PC-3 (cell line): ENCODE measurements around the gene RXRB. TPM values are rescaled to one million over a fixed set of nuclear protein-coding genes. Genes with fewer than 3 reads are reported as not detected.

Experiments
- ATAC-seq: fragments of 200-7000 bp; cut with Tn5 transposase; 2 replicates; pipeline ENCODE4 v1.9.1; 2020; ENCODE audit warnings: mild to moderate bottlenecking, moderate library complexity
- BruUV-seq: library from RNA; stranded (reverse); fragments of 400-500 nt; replicated peaks from 2 replicates; lab custom pipeline; 2021; lab: Mats Ljungman, UMichigan
- CTCF ChIA-PET: fragments of 300-600 bp; sonication (Branson Sonifier 250); formaldehyde crosslinking; loops from one replicate; lab custom pipeline; 2022; ENCODE audit warnings: antibody characterized with exemption; lab: Charles Lee
- POLR2A ChIA-PET: fragments of 300-600 bp; sonication (Branson Sonifier 250); formaldehyde crosslinking; loops from one replicate; lab custom pipeline; 2022; ENCODE audit warnings: antibody characterized with exemption; ENCODE audit not compliant: unreplicated experiment; lab: Charles Lee
- DNase-seq: peaks from one replicate; pipeline ENCODE4 v3.0.0-alpha.2; 2015
- H2AFZ ChIP-seq: fragments of 300-600 bp; sonication (generic); 2 replicates; pipeline ENCODE4 v1.6.0; 2016; ENCODE audit warnings: antibody characterized with exemption, low read length
- H3F3A ChIP-seq: fragments of 300-600 bp; sonication (generic); one replicate; pipeline ENCODE4 v1.6.0; 2017; ENCODE audit warnings: antibody characterized with exemption, low read length, control low read depth, mild to moderate bottlenecking; ENCODE audit not compliant: unreplicated experiment
- H3K27ac ChIP-seq: fragments of 300-600 bp; sonication (generic); 2 replicates; pipeline ENCODE4 v1.5.1; 2016; ENCODE audit warnings: mild to moderate bottlenecking, low read length
- H3K27me3 ChIP-seq: fragments of 300-600 bp; sonication (generic); 2 replicates; pipeline ENCODE4 v1.6.1; 2016; ENCODE audit warnings: low read length, mixed read lengths
- H3K36me3 ChIP-seq: fragments of 300-600 bp; sonication (generic); 2 replicates; pipeline ENCODE4 v1.6.1; 2016; ENCODE audit warnings: low read depth, mixed run types, low read length, mixed read lengths
- H3K4me1 ChIP-seq: fragments of 300-600 bp; sonication (generic); 2 replicates; pipeline ENCODE4 v1.5.1; 2016; ENCODE audit warnings: low read length; ENCODE audit not compliant: insufficient read depth
- H3K4me2 ChIP-seq: fragments of 300-600 bp; sonication (generic); 2 replicates; pipeline ENCODE4 v1.6.0; 2016; ENCODE audit warnings: low read length
- H3K4me3 ChIP-seq: fragments of 300-600 bp; sonication (generic); 2 replicates; pipeline ENCODE4 v1.5.1; 2016; ENCODE audit warnings: mild to moderate bottlenecking, low read length, mixed read lengths
- H3K79me2 ChIP-seq: fragments of 300-600 bp; sonication (generic); 2 replicates; pipeline ENCODE4 v1.6.1; 2017; ENCODE audit warnings: low read length, mixed read lengths
- H3K9ac ChIP-seq: fragments of 300-600 bp; sonication (generic); 2 replicates; pipeline ENCODE4 v1.6.0; 2016; ENCODE audit warnings: mild to moderate bottlenecking, low read length
- H3K9me2 ChIP-seq: fragments of 300-600 bp; sonication (generic); replicated peaks from 2 replicates; pipeline ENCODE4 v1.6.1; 2016; ENCODE audit warnings: mixed run types, low read length, mixed read lengths
- H3K9me3 ChIP-seq: fragments of 300-600 bp; sonication (generic); 2 replicates; pipeline ENCODE4 v1.6.1; 2016; ENCODE audit warnings: low read length, mixed read lengths
- H4K20me1 ChIP-seq: fragments of 300-600 bp; sonication (generic); 2 replicates; pipeline ENCODE4 v1.6.1; 2016; ENCODE audit warnings: low read length, mixed read lengths
- EZH2 ChIP-seq: fragments of 300-600 bp; sonication (generic); IDR thresholded peaks from one replicate; pipeline ENCODE4 v1.6.1; 2017; ENCODE audit warnings: antibody characterized with exemption, mild to moderate bottlenecking, low read length; ENCODE audit not compliant: unreplicated experiment
- EZH2phosphoT487 ChIP-seq: fragments of 300-600 bp; sonication (generic); IDR thresholded peaks from 2 replicates; pipeline ENCODE4 v1.6.1; 2018; ENCODE audit warnings: mild to moderate bottlenecking, antibody characterized with exemption, low read length, borderline replicate concordance
- intact Hi-C: fragments of 100-400 bp; cut with micrococcal nuclease; formaldehyde crosslinking; loops from 2 replicates; pipeline ENCODE4 v1.9.0; 2023
- total RNA-seq: library from RNA; depleted of rRNA; stranded (reverse); fragments of >200 nt; gene quantifications from 2 replicates; pipeline ENCODE4 v1.2.3, GENCODE V29; 2014
- TF ChIP-seq, protein P1 (sequence below): fragments of 300-600 bp; sonication (generic); conservative IDR thresholded peaks from 2 replicates; pipeline ENCODE4 v1.5.1; 2017; ENCODE audit warnings: antibody characterized with exemption, low read depth, mild to moderate bottlenecking, low read length

Gene RXRB
- total RNA-seq, 1 experiment from 2014 or later, result 24.0 TPM

DNA sequence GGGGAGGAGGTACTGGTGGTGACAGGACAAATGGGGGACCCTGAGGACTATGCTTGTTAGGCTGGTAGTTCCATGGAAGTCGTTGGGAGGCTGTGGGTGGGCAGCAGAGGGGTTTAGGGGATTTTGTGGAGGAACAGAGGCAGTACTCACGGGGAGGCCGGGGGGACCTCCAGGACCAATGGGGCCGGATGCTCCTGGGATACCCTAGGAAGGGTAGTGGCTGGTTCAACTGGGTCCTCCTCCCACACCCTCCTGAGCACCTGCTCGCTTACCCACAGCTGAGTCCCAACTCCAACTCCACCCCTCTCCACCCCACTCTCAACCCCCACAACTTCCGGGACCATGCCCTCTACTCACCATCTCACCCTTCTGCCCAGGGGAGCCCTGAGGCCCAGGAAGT lies 34.1 kb downstream of the RXRB start:
- Histone ChIP-seq H3K27me3 (no peaks in the 10 kb centered on the region), H3K27ac (no peak overlapping the region), H3K9me3 (no peaks in the 10 kb centered on the region), H3K36me3 (no peaks in the 10 kb centered on the region), H3K79me2 (no peaks in the 10 kb centered on the region), H3K9ac (no peak overlapping the region), H3K4me2 (no peak overlapping the region), H3K4me3 (no peak overlapping the region), H4K20me1 (no peaks in the 10 kb centered on the region), H3F3A (no peaks in the 10 kb centered on the region), H3K4me1 (peaks cover 8% of the 10 kb centered on the region), H3K9me2 (no peaks in the 10 kb centered on the region), H2AFZ (no peak overlapping the region)
- POLR2A ChIA-PET, result no interaction called here
- CTCF ChIA-PET, result no interaction called here
- intact Hi-C loops, result no loop called here
- TF ChIP-seq, protein P1, sequence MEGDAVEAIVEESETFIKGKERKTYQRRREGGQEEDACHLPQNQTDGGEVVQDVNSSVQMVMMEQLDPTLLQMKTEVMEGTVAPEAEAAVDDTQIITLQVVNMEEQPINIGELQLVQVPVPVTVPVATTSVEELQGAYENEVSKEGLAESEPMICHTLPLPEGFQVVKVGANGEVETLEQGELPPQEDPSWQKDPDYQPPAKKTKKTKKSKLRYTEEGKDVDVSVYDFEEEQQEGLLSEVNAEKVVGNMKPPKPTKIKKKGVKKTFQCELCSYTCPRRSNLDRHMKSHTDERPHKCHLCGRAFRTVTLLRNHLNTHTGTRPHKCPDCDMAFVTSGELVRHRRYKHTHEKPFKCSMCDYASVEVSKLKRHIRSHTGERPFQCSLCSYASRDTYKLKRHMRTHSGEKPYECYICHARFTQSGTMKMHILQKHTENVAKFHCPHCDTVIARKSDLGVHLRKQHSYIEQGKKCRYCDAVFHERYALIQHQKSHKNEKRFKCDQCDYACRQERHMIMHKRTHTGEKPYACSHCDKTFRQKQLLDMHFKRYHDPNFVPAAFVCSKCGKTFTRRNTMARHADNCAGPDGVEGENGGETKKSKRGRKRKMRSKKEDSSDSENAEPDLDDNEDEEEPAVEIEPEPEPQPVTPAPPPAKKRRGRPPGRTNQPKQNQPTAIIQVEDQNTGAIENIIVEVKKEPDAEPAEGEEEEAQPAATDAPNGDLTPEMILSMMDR, result no peak
- no peak for TF ChIP-seq EZH2phosphoT487
- no peak for TF ChIP-seq EZH2
- no peak for ATAC-seq
- BruUV-seq, result no TSS peak
- DNase-seq, result no peak

DNA sequence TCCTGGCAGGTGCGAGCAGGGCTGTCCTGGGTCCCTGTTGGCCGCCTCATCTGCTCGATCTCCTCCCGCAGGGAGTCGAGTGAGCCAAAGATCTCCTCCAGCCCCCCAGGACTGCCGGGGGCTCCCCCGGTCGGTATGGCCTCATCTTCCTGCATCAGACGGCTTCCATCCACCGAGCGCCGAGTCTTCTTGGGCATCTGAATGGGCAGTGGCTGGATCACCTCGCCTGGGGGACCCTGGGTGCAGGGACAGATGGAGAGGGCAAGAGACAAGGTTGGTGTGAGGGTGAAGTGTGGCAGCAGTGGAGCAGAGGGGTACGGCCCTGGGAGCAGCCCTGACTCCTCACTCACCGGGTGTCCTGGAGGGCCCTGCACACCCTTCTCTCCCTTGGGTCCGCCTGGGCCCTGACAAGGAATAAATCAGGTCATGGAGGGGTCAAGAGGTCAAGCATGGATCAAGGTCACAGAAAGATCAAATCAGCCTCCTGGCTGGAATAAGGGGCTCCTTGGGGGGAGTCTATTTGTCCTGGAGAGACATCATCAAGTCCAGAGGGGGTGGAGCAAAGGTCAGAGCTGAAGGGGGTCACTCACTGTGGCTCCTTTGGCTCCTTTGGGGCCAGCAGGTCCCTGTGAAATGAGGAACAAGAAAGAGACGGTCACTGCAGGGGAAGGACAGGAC lies 34.7 kb downstream of the RXRB start:
- Histone ChIP-seq H3K4me3 (no peak overlapping the region), H3K9ac (no peak overlapping the region), H3K9me3 (no peaks in the 10 kb centered on the region), H3K27me3 (no peaks in the 10 kb centered on the region), H3K36me3 (no peaks in the 10 kb centered on the region), H3K27ac (no peak overlapping the region), H3K79me2 (no peaks in the 10 kb centered on the region), H3F3A (no peaks in the 10 kb centered on the region), H3K9me2 (no peaks in the 10 kb centered on the region), H3K4me2 (no peak overlapping the region), H3K4me1 (peaks cover 14% of the 10 kb centered on the region), H4K20me1 (no peaks in the 10 kb centered on the region), H2AFZ (no peak overlapping the region)
- intact Hi-C loops, result no loop called here
- CTCF ChIA-PET, result no interaction called here
- DNase-seq (no peak), ATAC-seq (no peak)
- TF ChIP-seq EZH2phosphoT487 (no peak), EZH2 (no peak)
- TF ChIP-seq, protein P1, result no peak
- POLR2A ChIA-PET, result no interaction called here
- no TSS peak for BruUV-seq

DNA sequence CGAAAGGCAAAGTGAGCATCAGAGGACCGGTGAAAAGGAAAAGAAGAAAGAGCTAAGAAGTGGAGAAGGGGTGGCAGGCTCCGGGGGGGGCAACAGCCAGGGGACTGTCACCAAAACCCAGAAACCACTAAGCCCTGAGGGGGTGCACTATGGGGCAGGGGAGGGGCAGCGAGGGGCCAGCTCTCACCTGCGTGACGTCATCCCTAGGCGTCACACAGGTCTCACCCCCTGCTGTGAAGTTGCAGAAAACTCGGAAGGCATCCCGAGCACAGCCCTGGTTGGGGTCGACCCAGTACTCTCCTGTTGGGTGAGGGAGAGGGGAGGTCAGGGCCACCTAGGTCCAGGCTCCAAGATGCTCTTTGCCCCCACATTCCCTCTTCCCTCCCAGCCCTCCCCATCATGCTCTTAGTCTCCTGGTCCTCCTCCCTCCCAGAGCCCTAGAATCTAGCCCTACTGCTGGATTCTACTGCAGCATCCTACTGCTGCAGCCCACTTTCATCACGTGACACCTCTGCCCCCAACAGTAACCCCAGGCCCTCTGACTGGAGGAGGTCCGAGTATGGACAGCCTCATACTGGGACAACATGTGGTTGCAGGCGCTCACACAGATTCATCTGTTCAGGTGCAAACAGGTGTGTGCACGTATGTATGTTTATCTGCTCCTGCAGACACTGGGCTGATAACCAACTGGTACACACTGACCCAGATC lies 35.6 kb downstream of the RXRB start:
- intact Hi-C loops, result loop anchor here (5.0 kb wide), 1 partner anchor 32 kb away; no protein-coding TSS in a partner anchor

More for the DNA sequence above, 35.6 kb downstream of the RXRB start:
- Histone ChIP-seq H2AFZ (no peak overlapping the region), H4K20me1 (no peaks in the 10 kb centered on the region), H3F3A (no peaks in the 10 kb centered on the region), H3K79me2 (no peaks in the 10 kb centered on the region), H3K4me2 (no peak overlapping the region), H3K27ac (no peak overlapping the region), H3K27me3 (no peaks in the 10 kb centered on the region), H3K9me2 (no peaks in the 10 kb centered on the region), H3K4me1 (peaks cover 18% of the 10 kb centered on the region), H3K9me3 (no peaks in the 10 kb centered on the region), H3K4me3 (no peak overlapping the region), H3K9ac (no peak overlapping the region), H3K36me3 (no peaks in the 10 kb centered on the region)
- TF ChIP-seq EZH2 (no peak), EZH2phosphoT487 (no peak)
- TF ChIP-seq, protein P1, result no peak
- ChIA-PET POLR2A (no interaction called here), CTCF (no interaction called here)
- no peak for ATAC-seq
- no TSS peak for BruUV-seq
- no peak for DNase-seq
